ENCODE measurements around the gene LSAMP.

GRCh38 chr3:116040152-116040551 is 405.1 kb downstream of the LSAMP start:
- no peak for TF ChIP-seq TAF1 (IDR thresholded peaks at IDR 0.05; ENCODE audit: low read depth, low read length)
- TF ChIP-seq POLR2A (IDR thresholded peaks at IDR 0.05; ENCODE audit: low read depth, low read length): no peak

Measured in GM12891 (cell line).